Neural cell (in vitro differentiated cells): ENCODE data around the gene PCGF3.
"Not testable (repeated sequence)": the region's sequence is repeated elsewhere in the genome, so short reads cannot be mapped to it uniquely, and the experiment has no call there.

Experiments
- CTCF ChIP-seq: fragments of 450-650 bp; IDR thresholded peaks from 2 replicates; pipeline ENCODE4 v1.5.1; 2014; ENCODE audit warnings: antibody characterized with exemption, mild to moderate bottlenecking, moderate library complexity; ENCODE audit not compliant: poor library complexity, severe bottlenecking
- EZH2 ChIP-seq: fragments of 200-600, 300-800 bp; shearing (Covaris generic), sonication (generic); IDR thresholded peaks from 2 replicates; pipeline ENCODE4 v1.6.1; 2014; ENCODE audit warnings: antibody characterized with exemption, low read length, borderline replicate concordance, mild to moderate bottlenecking; ENCODE audit not compliant: insufficient read depth, poor library complexity, severe bottlenecking
- POLR2AphosphoS5 ChIP-seq: IDR thresholded peaks from 2 replicates; pipeline ENCODE4 v1.6.1; 2012
- RAD21 ChIP-seq: fragments of 450-650 bp; conservative IDR thresholded peaks from 2 replicates; pipeline ENCODE4 v1.6.1; 2014; ENCODE audit warnings: antibody characterized with exemption, mild to moderate bottlenecking, moderate library complexity

- not testable (repeated sequence) for TF ChIP-seq CTCF, EZH2, POLR2AphosphoS5, RAD21
Measured at GRCh38 chr4:774419-775092, 68.9 kb downstream of the PCGF3 start.
